22Rv1 (cell line): ENCODE measurements around the gene PPP4C.

ENCODE experiments used
- H3K27ac ChIP-seq: fragments of 450-650 bp; 2 replicates; pipeline ENCODE4 v1.5.1; 2017
- CTCF ChIP-seq: fragments of 450-650 bp; IDR thresholded peaks from 2 replicates; pipeline ENCODE4 v1.5.1; 2017; ENCODE audit warnings: mild to moderate bottlenecking
- ZFX ChIP-seq: fragments of 450-650 bp; IDR thresholded peaks from 2 replicates; pipeline ENCODE4 v1.6.1; 2017; ENCODE audit warnings: antibody characterized with exemption, borderline replicate concordance

PPP4C gene

GRCh38 chr16:30075503-30076275 is at the start of gene PPP4C:
TSS of gene PPP4C (plus strand) at chr16:30075994. CDS start at chr16:30076378, 384 bp downstream.
- TF ChIP-seq ZFX (no peak), CTCF (0 out of 2 replicates have a peak, but pooled peaks have one; percentile 1)
- H3K27ac ChIP-seq, result peak within 1 kb of the TSS; percentile 89

- no peak overlapping the region for H3K27ac ChIP-seq
- TF ChIP-seq CTCF (no peak), ZFX (no peak)
These were observed 49.3 kb upstream of the PPP4C start for GRCh38 chr16:30026449-30026848.

GRCh38 chr16:30027588-30028437 is 48.0 kb upstream of the PPP4C start:
- TF ChIP-seq CTCF (no peak), ZFX (no peak)
- H3K27ac ChIP-seq, result no peak overlapping the region

GRCh38 chr16:30028438-30029076 is 47.2 kb upstream of the PPP4C start:
- H3K27ac ChIP-seq, result no peak overlapping the region
- TF ChIP-seq ZFX (no peak), CTCF (no peak)

- no peak for TF ChIP-seq CTCF
- no peak for TF ChIP-seq ZFX
These were observed 45.6 kb upstream of the PPP4C start for GRCh38 chr16:30030011-30030685.

GRCh38 chr16:30030841-30031413 is 44.9 kb upstream of the PPP4C start, which contains the start of gene TLCD3B:
TSS of gene TLCD3B (minus strand) at chr16:30031271. CDS start at chr16:30030527, 744 bp downstream.
- H3K27ac ChIP-seq, result no peak within 1 kb of the TSS

More at GRCh38 chr16:30030011-30030685, 45.6 kb upstream of the PPP4C start:
- no peak overlapping the region for H3K27ac ChIP-seq

More at GRCh38 chr16:30030841-30031413, 44.9 kb upstream of the PPP4C start, which contains the start of gene TLCD3B:
- TF ChIP-seq ZFX (no peak), CTCF (no peak)
